ENCODE measurements around the gene KANSL1.

DNA sequence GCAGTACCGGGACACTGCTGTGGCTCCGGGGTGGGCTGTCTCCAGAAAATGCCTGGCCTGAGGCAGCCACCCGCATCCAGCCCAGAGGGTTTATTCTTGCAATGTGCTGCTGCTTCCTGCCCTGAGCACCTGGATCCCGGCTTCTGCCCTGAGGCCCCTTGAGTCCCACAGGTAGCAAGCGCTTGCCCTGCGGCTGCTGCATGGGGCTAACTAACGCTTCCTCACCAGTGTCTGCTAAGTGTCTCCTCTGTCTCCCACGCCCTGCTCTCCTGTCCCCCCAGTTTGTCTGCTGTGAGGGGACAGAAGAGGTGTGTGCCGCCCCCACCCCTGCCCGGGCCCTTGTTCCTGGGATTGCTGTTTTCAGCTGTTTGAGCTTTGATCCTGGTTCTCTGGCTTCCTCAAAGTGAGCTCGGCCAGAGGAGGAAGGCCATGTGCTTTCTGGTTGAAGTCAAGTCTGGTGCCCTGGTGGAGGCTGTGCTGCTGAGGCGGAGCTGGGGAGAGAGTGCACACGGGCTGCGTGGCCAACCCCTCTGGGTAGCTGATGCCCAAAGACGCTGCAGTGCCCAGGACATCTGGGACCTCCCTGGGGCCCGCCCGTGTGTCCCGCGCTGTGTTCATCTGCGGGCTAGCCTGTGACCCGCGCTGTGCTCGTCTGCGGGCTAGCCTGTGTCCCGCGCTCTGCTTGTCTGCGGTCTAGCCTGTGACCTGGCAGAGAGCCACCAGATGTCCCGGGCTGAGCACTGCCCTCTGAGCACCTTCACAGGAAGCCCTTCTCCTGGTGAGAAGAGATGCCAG lies 181.3 kb downstream of the KANSL1 start:
- TF ChIP-seq, protein P1, sequence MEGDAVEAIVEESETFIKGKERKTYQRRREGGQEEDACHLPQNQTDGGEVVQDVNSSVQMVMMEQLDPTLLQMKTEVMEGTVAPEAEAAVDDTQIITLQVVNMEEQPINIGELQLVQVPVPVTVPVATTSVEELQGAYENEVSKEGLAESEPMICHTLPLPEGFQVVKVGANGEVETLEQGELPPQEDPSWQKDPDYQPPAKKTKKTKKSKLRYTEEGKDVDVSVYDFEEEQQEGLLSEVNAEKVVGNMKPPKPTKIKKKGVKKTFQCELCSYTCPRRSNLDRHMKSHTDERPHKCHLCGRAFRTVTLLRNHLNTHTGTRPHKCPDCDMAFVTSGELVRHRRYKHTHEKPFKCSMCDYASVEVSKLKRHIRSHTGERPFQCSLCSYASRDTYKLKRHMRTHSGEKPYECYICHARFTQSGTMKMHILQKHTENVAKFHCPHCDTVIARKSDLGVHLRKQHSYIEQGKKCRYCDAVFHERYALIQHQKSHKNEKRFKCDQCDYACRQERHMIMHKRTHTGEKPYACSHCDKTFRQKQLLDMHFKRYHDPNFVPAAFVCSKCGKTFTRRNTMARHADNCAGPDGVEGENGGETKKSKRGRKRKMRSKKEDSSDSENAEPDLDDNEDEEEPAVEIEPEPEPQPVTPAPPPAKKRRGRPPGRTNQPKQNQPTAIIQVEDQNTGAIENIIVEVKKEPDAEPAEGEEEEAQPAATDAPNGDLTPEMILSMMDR (IDR thresholded peaks at IDR 0.05): no peak
- TF ChIP-seq EZH2 (IDR thresholded peaks at IDR 0.05; ENCODE audit: borderline replicate concordance, insufficient read depth, low read depth, low read length, poor library complexity, severe bottlenecking): no peak
